ENCODE measurements around the gene KRTAP3-3.

Gene KRTAP3-3

DNA sequence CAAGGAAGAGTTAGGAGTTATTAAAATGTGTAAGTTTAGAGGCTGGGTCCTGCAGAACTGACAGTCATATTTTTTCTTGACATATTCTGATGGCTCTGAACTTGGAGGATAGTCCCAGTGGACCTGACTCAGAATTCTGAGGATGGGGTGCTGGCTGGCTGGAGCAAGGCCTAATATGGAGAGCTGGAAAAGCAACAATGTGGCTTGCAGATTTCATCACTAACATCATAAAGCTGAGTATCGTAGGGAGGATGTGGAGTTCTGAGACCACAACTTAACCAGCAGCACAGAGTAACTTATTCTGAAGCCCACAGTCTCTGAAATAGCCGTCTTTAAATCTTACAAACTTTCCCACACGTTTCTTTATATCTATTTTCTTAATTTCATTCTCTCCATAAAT is 30.7 kb upstream of the KRTAP3-3 start:
- DNase-seq (ENCODE audit: low read depth), result no peak
- no peak overlapping the region for H3K4me3 ChIP-seq (ENCODE audit: low read depth, low read length)
- TF ChIP-seq, protein P1, sequence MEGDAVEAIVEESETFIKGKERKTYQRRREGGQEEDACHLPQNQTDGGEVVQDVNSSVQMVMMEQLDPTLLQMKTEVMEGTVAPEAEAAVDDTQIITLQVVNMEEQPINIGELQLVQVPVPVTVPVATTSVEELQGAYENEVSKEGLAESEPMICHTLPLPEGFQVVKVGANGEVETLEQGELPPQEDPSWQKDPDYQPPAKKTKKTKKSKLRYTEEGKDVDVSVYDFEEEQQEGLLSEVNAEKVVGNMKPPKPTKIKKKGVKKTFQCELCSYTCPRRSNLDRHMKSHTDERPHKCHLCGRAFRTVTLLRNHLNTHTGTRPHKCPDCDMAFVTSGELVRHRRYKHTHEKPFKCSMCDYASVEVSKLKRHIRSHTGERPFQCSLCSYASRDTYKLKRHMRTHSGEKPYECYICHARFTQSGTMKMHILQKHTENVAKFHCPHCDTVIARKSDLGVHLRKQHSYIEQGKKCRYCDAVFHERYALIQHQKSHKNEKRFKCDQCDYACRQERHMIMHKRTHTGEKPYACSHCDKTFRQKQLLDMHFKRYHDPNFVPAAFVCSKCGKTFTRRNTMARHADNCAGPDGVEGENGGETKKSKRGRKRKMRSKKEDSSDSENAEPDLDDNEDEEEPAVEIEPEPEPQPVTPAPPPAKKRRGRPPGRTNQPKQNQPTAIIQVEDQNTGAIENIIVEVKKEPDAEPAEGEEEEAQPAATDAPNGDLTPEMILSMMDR (IDR thresholded peaks at IDR 0.05; ENCODE audit: low read depth, low read length, missing control alignments), result no peak

DNA sequence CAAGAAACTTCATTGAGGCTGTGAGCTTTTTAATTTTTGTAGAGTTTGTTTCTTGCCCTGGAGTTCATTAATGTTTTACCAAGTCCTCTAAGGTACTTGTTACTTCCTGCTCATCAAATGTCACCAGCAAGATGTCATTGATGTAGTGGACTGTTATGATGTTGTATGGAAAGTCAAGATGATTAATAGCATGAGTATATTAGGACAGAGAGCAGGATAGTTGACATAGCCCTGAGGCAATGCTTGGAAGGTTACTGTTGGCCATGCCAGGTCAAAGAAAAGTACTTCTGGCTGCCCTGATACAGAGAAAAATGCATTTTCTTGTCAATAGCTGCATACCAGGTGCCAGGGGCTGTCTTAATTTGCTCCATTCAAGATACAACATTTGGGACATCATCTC is 26.4 kb upstream of the KRTAP3-3 start:
- no peak overlapping the region for H3K4me3 ChIP-seq (ENCODE audit: low read depth, low read length)
- TF ChIP-seq, protein P1 (IDR thresholded peaks at IDR 0.05; ENCODE audit: low read depth, low read length, missing control alignments), result no peak
- no peak for DNase-seq (ENCODE audit: low read depth)

DNA sequence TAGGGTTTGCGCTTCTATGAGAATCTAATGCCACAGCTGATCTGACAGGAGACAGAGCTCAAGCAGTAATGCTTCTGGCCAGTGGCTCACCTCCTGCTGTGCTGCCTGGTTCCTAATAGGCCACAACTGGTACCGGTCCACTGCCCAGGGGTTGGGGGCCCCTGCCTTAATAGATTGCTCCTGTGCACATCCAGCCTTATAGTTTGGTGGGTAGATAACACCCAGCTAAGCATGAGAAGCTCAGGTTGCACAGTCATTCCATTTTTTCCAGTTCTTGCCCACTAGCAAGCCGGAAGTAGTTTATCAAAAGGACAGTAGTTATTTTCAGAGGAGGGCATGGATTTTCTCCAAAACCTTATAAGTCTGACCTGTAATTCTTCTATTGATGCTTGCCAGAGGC is 25.5 kb upstream of the KRTAP3-3 start:
- TF ChIP-seq, protein P1 (IDR thresholded peaks at IDR 0.05; ENCODE audit: low read depth, low read length, missing control alignments), result no peak
- no peak overlapping the region for H3K4me3 ChIP-seq (ENCODE audit: low read depth, low read length)
- no peak for DNase-seq (ENCODE audit: low read depth)

DNA sequence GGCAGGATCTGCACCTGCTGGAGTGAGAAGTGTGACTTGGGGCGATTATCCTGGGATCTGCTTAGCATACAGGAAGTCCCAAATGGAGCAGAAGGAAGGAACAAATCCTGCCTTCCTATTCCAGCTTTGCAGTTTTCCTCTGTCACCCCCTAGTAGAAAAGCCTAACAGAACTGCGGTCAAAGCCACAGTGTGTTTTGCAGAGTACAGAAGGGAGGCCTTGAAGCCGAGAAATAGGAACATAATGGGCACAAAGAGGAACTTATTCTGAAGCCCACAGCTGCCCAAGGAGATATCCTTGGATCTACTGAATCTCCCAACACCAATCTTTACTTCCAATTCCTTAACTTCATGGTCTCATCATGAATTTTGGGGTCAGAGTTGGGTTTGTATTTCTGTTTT is 24.6 kb upstream of the KRTAP3-3 start:
- no peak overlapping the region for H3K4me3 ChIP-seq (ENCODE audit: low read depth, low read length)
- TF ChIP-seq, protein P1 (IDR thresholded peaks at IDR 0.05; ENCODE audit: low read depth, low read length, missing control alignments), result no peak
- DNase-seq (ENCODE audit: low read depth), result no peak

DNA sequence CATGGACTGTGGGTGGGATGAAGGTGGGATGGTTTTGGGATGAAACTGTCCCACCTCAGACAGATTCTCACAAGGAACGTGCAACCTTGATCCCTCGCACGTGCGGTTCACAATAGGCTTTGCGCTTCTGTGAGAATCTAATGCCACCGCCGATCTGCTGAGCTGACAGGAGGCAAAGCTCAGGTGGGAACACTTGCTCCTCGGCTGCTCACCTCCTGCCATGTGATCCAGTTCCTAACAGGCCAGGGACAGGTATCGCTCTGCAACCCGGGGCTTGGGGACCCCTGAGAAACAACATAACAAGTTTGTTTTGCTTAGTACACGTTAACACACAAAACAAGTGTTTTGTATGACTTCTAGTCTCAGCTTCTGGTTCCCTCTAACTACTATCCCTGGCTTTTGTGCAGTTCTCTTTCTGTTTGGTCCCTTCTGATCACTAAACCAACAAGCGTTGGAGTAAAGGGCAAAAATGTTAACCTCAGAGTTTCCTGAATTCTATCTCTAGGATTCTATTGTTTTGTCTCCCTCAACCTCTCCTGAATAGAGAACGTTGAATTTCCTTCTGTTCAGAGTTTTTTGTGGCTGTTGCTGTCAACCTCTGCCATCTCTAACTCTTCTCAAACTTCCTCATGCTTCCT is 22.7 kb upstream of the KRTAP3-3 start:
- no peak for DNase-seq (ENCODE audit: low read depth)
- TF ChIP-seq, protein P1 (IDR thresholded peaks at IDR 0.05; ENCODE audit: low read depth, low read length, missing control alignments), result no peak

DNA sequence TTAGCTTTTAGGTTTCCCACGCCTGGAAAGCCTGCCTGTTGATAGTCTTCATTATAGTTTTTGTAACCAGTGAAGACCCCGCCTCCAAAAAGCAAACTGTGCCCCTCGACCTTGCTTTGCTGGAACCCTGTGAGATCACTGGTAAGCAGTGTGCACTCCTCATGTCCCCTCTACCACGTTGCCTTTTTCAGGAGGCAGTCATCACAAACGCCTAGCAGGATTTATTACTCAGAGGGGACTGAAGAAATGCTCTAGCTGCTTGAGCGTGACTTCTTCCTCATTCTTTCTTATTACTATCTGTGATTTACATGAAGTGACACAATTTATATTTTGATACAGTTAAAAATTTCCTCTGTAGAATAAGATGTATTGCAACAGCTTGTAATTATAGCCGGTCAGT is 21.5 kb upstream of the KRTAP3-3 start:
- TF ChIP-seq, protein P1 (IDR thresholded peaks at IDR 0.05; ENCODE audit: low read depth, low read length, missing control alignments), result no peak
- no peak overlapping the region for H3K4me3 ChIP-seq (ENCODE audit: low read depth, low read length)
- DNase-seq (ENCODE audit: low read depth), result no peak

More for the DNA sequence above, 22.7 kb upstream of the KRTAP3-3 start:
- no peak overlapping the region for H3K4me3 ChIP-seq (ENCODE audit: low read depth, low read length)

DNA sequence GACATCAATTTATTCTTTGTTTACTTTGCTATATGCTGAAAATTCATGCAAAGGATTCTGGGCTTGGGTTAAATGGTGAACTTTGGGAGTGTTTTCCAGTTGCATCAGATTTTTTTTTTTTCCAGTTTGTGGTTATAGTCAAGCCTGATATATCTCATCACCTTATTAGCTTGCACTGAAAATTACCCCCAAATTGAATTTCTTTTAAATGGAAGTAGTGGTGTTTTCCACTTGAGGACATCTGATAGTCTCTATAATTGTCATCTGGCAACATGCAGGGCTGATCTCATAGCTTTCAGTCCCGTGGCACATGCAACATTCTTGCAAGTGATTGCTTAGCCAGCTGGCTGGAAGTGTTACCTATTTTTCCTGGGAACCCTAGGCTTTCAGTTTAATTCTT is 19.6 kb upstream of the KRTAP3-3 start:
- TF ChIP-seq, protein P1 (IDR thresholded peaks at IDR 0.05; ENCODE audit: low read depth, low read length, missing control alignments), result no peak
- no peak for DNase-seq (ENCODE audit: low read depth)
- no peak overlapping the region for H3K4me3 ChIP-seq (ENCODE audit: low read depth, low read length)

Data from GM12864 (cell line).